ENCODE measurements around the gene CACNA2D3.

CACNA2D3 gene

GRCh38 chr3:54123776-54124196 is 1.4 kb downstream of the CACNA2D3 start:
- Histone ChIP-seq H4K20me1 (ENCODE audit: low read depth, low read length) (no peaks in the 10 kb centered on the region), H3F3A (ENCODE audit: insufficient read depth) (no peaks in the 10 kb centered on the region), H3K79me2 (ENCODE audit: insufficient read depth, low read length) (no peaks in the 10 kb centered on the region), H3K27me3 (ENCODE audit: low read length) (no peaks in the 10 kb centered on the region), H3K9me2 (replicated peaks; ENCODE audit: insufficient read depth, low read length) (no peaks in the 10 kb centered on the region), H3K36me3 (ENCODE audit: low read length) (no peaks in the 10 kb centered on the region), H2AFZ (ENCODE audit: low read depth, low read length, severe bottlenecking) (no peak overlapping the region), H3K4me3 (ENCODE audit: insufficient read depth, low read length, poor library complexity, severe bottlenecking) (no peak overlapping the region), H3K9me3 (ENCODE audit: insufficient read depth, low read length) (no peaks in the 10 kb centered on the region), H3K9ac (ENCODE audit: low read length) (no peak overlapping the region), H3K27ac (ENCODE audit: low read depth, low read length) (no peak overlapping the region), H3K4me2 (ENCODE audit: low read depth, low read length, poor library complexity, severe bottlenecking) (no peak overlapping the region)
- TF ChIP-seq EZH2phosphoT487 (conservative IDR thresholded peaks at IDR 0.05; ENCODE audit: low read length) (no peak), CTCF (IDR thresholded peaks at IDR 0.05; ENCODE audit: insufficient read depth, low read length, poor library complexity, severe bottlenecking) (no peak)

GRCh38 chr3:54125300-54125699 is 2.9 kb downstream of the CACNA2D3 start:
- Histone ChIP-seq H3K9ac (ENCODE audit: low read length) (no peak overlapping the region), H3F3A (ENCODE audit: insufficient read depth) (no peaks in the 10 kb centered on the region), H3K27me3 (ENCODE audit: low read length) (no peaks in the 10 kb centered on the region), H3K9me2 (replicated peaks; ENCODE audit: insufficient read depth, low read length) (no peaks in the 10 kb centered on the region), H4K20me1 (ENCODE audit: low read depth, low read length) (no peaks in the 10 kb centered on the region), H2AFZ (ENCODE audit: low read depth, low read length, severe bottlenecking) (no peak overlapping the region), H3K4me3 (ENCODE audit: insufficient read depth, low read length, poor library complexity, severe bottlenecking) (no peak overlapping the region), H3K9me3 (ENCODE audit: insufficient read depth, low read length) (no peaks in the 10 kb centered on the region), H3K79me2 (ENCODE audit: insufficient read depth, low read length) (no peaks in the 10 kb centered on the region), H3K27ac (ENCODE audit: low read depth, low read length) (no peak overlapping the region), H3K4me2 (ENCODE audit: low read depth, low read length, poor library complexity, severe bottlenecking) (no peak overlapping the region), H3K36me3 (ENCODE audit: low read length) (no peaks in the 10 kb centered on the region)
- TF ChIP-seq CTCF (IDR thresholded peaks at IDR 0.05; ENCODE audit: insufficient read depth, low read length, poor library complexity, severe bottlenecking) (no peak), EZH2phosphoT487 (conservative IDR thresholded peaks at IDR 0.05; ENCODE audit: low read length) (no peak)

GRCh38 chr3:54126551-54126950 is 4.2 kb downstream of the CACNA2D3 start:
- no peak overlapping the region for H3K27ac ChIP-seq (ENCODE audit: low read depth, low read length)
- H4K20me1 ChIP-seq (ENCODE audit: low read depth, low read length), result no peaks in the 10 kb centered on the region
- H2AFZ ChIP-seq (ENCODE audit: low read depth, low read length, severe bottlenecking), result no peak overlapping the region
- no peak overlapping the region for H3K4me2 ChIP-seq (ENCODE audit: low read depth, low read length, poor library complexity, severe bottlenecking)
- no peaks in the 10 kb centered on the region for H3K36me3 ChIP-seq (ENCODE audit: low read length)
- H3K27me3 ChIP-seq (ENCODE audit: low read length), result no peaks in the 10 kb centered on the region
- H3K4me3 ChIP-seq (ENCODE audit: insufficient read depth, low read length, poor library complexity, severe bottlenecking), result no peak overlapping the region
- no peaks in the 10 kb centered on the region for H3F3A ChIP-seq (ENCODE audit: insufficient read depth)
- H3K79me2 ChIP-seq (ENCODE audit: insufficient read depth, low read length), result no peaks in the 10 kb centered on the region
- H3K9ac ChIP-seq (ENCODE audit: low read length), result no peak overlapping the region
- no peaks in the 10 kb centered on the region for H3K9me2 ChIP-seq (replicated peaks; ENCODE audit: insufficient read depth, low read length)
- no peaks in the 10 kb centered on the region for H3K9me3 ChIP-seq (ENCODE audit: insufficient read depth, low read length)
- no peak for TF ChIP-seq CTCF (IDR thresholded peaks at IDR 0.05; ENCODE audit: insufficient read depth, low read length, poor library complexity, severe bottlenecking)
- no peak for TF ChIP-seq EZH2phosphoT487 (conservative IDR thresholded peaks at IDR 0.05; ENCODE audit: low read length)

All from SU-DHL-6 (cell line).